Smooth muscle cell of the brain vasculature (primary cell): ENCODE results near the gene ZNF337.
"Not testable (repeated sequence)": the region's sequence is repeated elsewhere in the genome, so short reads cannot be mapped to it uniquely, and the experiment has no call there.

Experiments used
- DNase-seq: peaks from one replicate; pipeline ENCODE4 v3.0.0-alpha.2; 2012; ENCODE audit warnings: low read depth, low spot score

ZNF337 gene

GRCh38 chr20:25695532-25696370 lies 902 bp downstream of the ZNF337 start:
- no peak for DNase-seq

- no peak for DNase-seq
These were observed 4.2 kb downstream of the ZNF337 start for GRCh38 chr20:25692499-25692898.

- no peak for DNase-seq
These were observed 6.2 kb downstream of the ZNF337 start for GRCh38 chr20:25690427-25690826.

- DNase-seq = no peak
These were observed 10.3 kb downstream of the ZNF337 start for GRCh38 chr20:25686081-25687067.

GRCh38 chr20:25685276-25686080 lies 11.2 kb downstream of the ZNF337 start:
- no peak for DNase-seq

- DNase-seq = not testable (repeated sequence)
These were observed 12.8 kb downstream of the ZNF337 start for GRCh38 chr20:25683826-25684225.

- DNase-seq = no peak
These were observed 13.6 kb downstream of the ZNF337 start for GRCh38 chr20:25683050-25683449.

- no peak for DNase-seq
These were observed 20.4 kb downstream of the ZNF337 start for GRCh38 chr20:25676164-25676809.

GRCh38 chr20:25675161-25675560 lies 21.5 kb downstream of the ZNF337 start:
- DNase-seq = no peak

- no peak for DNase-seq
These were observed 23.9 kb downstream of the ZNF337 start for GRCh38 chr20:25672659-25673235.

GRCh38 chr20:25669826-25670422 lies 26.7 kb downstream of the ZNF337 start:
- DNase-seq = no peak

GRCh38 chr20:25668446-25668845 lies 28.2 kb downstream of the ZNF337 start:
- no peak for DNase-seq

GRCh38 chr20:25659999-25660398 lies 36.7 kb downstream of the ZNF337 start:
- DNase-seq = no peak

GRCh38 chr20:25654487-25654886 lies 42.2 kb downstream of the ZNF337 start:
- no peak for DNase-seq

- not testable (repeated sequence) for DNase-seq
These were observed 43.8 kb downstream of the ZNF337 start for GRCh38 chr20:25652866-25653265.

- no peak for DNase-seq
These were observed 51.8 kb downstream of the ZNF337 start for GRCh38 chr20:25644814-25645213.

- no peak for DNase-seq
These were observed 52.9 kb downstream of the ZNF337 start for GRCh38 chr20:25643716-25644115.

- DNase-seq = no peak
These were observed 59.4 kb downstream of the ZNF337 start for GRCh38 chr20:25637247-25637646.

- no peak for DNase-seq
These were observed 63.5 kb downstream of the ZNF337 start for GRCh38 chr20:25632940-25633790.
